GM20000 (cell line): ENCODE measurements around the gene SLC12A7.

Source experiments
- DNase-seq: peaks from one replicate; pipeline ENCODE4 v3.0.0; 2012; ENCODE audit warnings: low spot score
- CTCF ChIP-seq: IDR thresholded peaks from 2 replicates; pipeline ENCODE4 v1.5.1; 2012; ENCODE audit warnings: mild to moderate bottlenecking, control low read depth; ENCODE audit errors: extremely low read depth, missing control alignments

Gene SLC12A7

DNA sequence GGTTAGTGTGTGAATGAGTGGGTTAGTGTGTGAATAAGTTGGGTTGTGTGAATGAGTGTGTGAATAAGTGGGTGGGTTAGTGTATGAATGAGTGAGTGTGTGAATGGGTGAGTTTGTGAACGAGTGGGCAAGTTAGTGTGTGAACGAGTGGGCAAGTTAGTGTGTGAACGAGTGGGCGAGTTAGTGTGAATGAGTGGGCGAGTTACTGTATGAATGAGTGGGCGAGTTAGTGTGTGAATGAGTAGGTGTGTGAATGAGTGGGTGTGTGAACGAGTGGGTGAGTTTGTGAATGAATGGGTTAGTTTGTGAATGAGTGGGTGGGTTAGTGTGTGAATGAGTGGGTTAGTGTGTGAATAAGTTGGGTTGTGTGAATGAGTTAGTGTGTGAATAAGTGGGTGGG lies 68.5 kb downstream of the SLC12A7 start:
- TF ChIP-seq CTCF = no peak
- no peak for DNase-seq

DNA sequence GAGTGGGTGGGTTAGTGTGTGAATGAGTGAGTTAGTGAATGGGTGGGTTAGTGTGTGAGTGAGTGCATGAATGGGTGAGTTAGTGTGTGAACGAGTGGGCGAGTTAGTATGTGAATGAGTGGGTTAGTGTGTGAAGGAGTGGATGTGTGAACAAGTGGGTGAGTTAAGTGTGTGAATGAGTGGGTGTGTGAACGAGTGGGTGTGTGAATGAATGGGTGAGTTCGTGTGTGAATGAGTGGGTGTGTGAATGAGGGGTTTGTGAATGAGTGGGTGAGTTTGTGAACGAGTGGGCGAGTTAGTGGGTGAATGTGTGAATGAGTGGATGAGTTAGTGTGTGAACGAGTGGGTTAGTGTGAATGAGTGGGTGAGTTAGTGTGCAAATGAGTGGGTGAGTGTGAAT lies 69.2 kb downstream of the SLC12A7 start:
- no peak for DNase-seq
- no peak for TF ChIP-seq CTCF

DNA sequence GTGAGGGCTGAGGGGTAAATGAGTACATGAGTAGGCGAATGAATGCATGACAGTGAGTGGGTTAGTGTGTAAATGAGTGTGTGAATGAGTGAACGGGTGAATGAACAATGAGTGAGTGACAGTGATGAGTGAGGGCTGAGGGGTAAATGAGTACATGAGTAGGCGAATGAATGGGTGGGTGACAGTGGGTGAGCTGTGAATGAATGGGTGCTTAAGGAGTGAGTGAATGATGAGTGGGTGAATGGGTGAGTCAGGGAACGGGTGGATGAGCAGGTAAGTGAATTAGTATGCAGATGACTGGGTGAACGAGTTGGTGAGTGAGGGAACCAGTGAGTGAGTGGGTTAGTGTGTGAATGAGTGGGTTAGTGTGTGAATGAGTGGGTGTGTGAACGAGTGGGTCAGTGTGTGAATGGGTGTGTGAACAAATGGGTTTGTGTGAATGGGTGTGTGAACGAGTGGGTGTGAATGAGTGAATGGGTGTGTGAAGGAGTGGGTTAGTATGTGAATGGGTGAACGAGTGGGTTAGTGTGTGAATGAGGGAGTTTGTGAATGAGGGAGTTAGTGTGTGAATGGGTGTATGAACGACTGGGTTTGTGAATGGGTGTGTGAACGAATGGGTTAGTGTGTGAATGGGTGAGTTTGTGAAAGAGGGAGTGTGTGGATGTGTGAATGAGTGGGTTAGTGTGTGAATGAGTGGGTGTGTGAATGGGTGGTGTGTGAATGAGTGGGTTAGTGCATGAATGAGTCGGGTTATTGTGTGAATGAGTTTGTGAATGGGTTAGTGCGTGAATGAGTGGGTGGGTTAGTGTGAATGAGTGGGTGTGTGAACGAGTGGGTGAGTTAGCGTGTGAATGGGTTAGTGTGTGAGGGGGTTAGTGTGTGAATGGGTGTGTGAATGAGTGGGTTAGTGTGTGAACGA lies 70.4 kb downstream of the SLC12A7 start:
- TF ChIP-seq CTCF = no peak
- no peak for DNase-seq

GRCh38 chr5:1040571-1040970 lies 71.3 kb downstream of the SLC12A7 start:
- no peak for DNase-seq
- TF ChIP-seq CTCF = no peak

- no peak for DNase-seq
- no peak for TF ChIP-seq CTCF
Measured at GRCh38 chr5:1039706-1040260, 72.1 kb downstream of the SLC12A7 start.

- TF ChIP-seq CTCF = no peak
- no peak for DNase-seq
Measured at GRCh38 chr5:1039210-1039548, 72.7 kb downstream of the SLC12A7 start.

GRCh38 chr5:1038417-1039209 lies 73.2 kb downstream of the SLC12A7 start:
- TF ChIP-seq CTCF = no peak
- no peak for DNase-seq
